Astrocyte of the cerebellum (primary cell): ENCODE data around the gene DOCK6.

ENCODE experiments used
- DNase-seq: peaks from one replicate; pipeline ENCODE4 v3.0.0-alpha.2; 2011; ENCODE audit warnings: low read depth
- H3K4me3 ChIP-seq: 2 replicates; pipeline ENCODE4 v1.5.1; 2011; ENCODE audit warnings: mild to moderate bottlenecking, low read depth, low read length, moderate library complexity
- CTCF ChIP-seq: IDR thresholded peaks from 2 replicates; pipeline ENCODE4 v1.5.1; 2012; ENCODE audit warnings: low read length, low read depth, moderate library complexity, mild to moderate bottlenecking; ENCODE audit errors: missing control alignments
- in situ Hi-C: cut with HindIII; loops from 2 replicates; pipeline ENCODE4 v1.10.0; 2017; ENCODE audit warnings: low sequenced_read_pairs

The DOCK6 gene

GRCh38 chr19:11242864-11243797 is 19.2 kb downstream of the DOCK6 start:
- DNase-seq = peak; percentile 34
- peak; percentile 58 for TF ChIP-seq CTCF

DNA sequence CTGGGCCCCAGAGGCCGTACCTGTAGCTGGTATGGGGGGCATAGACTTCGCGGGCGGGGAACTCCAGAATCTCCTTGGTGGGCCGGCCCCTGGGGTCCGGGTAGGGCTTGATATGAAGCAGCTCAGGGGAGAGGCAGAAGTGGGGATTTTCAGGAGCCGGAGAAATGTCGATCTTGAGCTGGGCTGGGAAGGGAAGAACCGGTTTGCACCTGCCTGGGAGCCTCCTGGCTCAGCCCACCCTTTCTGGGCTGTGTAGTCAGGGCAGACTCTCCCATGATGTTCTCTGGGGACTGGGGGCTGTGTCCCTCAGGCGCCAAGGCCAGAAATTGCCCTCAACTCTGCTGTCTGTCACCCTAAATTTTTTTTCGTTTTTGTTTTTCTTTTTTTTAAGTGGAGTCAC is 20.3 kb downstream of the DOCK6 start:
- TF ChIP-seq CTCF = no peak
- DNase-seq = no peak
- no peak overlapping the region for H3K4me3 ChIP-seq
- in situ Hi-C loops = no loop called here

More at GRCh38 chr19:11242864-11243797, 19.2 kb downstream of the DOCK6 start:
- no peak overlapping the region for H3K4me3 ChIP-seq
- in situ Hi-C loops = no loop called here

- no peak overlapping the region for H3K4me3 ChIP-seq
- no peak for TF ChIP-seq CTCF
- in situ Hi-C loops = no loop called here
- DNase-seq = no peak
Measured at GRCh38 chr19:11240008-11240444, 22.3 kb downstream of the DOCK6 start.

GRCh38 chr19:11239377-11240000 is 22.8 kb downstream of the DOCK6 start, which contains the start of gene ANGPTL8:
TSS of gene ANGPTL8 (plus strand) at chr19:11239619. CDS start at chr19:11239638, 19 bp downstream.
- TF ChIP-seq CTCF = no peak
- no peak within 1 kb of the TSS for H3K4me3 ChIP-seq
- DNase-seq = no peak
- in situ Hi-C loops = no loop called here

- in situ Hi-C loops = no loop called here
Measured at GRCh38 chr19:11238781-11239376, 23.4 kb downstream of the DOCK6 start.

More at GRCh38 chr19:11238781-11239376, 23.4 kb downstream of the DOCK6 start:
- no peak for DNase-seq
- no peak overlapping the region for H3K4me3 ChIP-seq
- TF ChIP-seq CTCF = no peak
